ENCODE results near the gene SLC39A13. TPM values are rescaled to one million over a fixed set of nuclear protein-coding genes. Genes with fewer than 3 reads are reported as not detected.

The SLC39A13 gene
- 124 and 131 TPM in 2 replicates for total RNA-seq
- 126 TPM for polyA plus RNA-seq (2012)

DNA sequence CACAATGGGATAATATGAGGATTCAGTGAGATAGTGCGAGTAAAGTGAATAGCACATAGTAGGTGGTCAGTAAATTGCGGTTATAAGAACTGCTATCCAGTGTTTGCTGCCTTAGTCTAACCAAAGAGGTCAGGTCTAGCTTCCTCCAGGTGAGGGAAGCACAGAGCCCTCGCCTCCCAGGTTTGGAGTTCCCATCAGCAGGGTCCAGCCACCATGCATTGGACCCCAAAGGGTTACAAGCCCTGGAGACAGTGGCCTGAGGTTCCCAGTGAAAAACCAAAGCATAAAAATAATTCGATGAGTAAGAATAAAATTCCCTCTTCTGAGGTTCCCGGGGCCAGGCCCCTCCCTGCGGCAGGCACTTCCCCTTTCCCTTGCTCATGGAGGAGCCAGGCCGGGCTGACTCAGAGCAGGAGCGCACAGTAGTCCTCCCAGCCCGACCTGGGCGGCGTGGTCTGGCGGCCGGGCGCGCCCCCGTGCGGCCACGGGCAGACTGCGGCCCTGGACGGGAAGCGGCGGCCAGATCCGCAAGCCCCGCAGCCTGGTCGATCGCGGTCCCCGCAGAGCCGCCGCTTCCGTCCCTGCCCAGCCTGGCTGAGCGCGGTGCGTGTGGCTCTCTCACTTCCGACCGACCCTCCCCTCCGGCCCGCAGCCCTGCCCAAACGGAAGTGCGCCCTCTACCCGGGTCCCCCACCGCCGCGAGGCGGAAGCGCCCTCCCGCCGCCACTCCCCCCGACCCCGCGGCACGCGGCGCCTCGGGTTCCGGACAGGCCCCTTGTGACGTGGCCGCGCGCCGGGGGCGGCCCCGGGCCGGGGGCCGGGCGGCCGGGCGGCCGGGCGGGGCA is at the start of gene SLC39A13:
SLC39A13 (plus strand) TSS at position 845 of the 845 bp plus-strand sequence. CDS start 1,505 bp downstream, outside the sequence.
- DNase-seq (ENCODE audit: low read depth): peak; percentile 95

DNA sequence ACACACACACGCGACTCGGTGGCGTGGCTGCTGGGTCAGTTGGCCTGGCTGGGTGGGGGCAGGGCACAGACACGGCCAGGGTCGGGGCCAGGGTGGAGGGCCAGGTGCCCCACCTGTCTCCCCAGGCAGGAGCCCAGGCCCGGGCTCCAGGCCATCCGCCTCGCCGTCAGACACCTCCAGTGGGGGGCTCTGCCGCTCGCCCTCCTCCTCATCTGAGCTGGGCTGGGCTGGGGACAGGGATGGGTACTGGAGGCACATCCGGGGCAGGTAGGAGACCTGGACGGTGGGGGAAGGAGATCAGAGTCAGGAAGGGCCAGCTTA is 49.7 kb upstream of the SLC39A13 start:
- DNase-seq (ENCODE audit: low read depth): no peak

- no peak for DNase-seq (ENCODE audit: low read depth)
These were observed 49.2 kb upstream of the SLC39A13 start for GRCh38 chr11:47359162-47359561.

GRCh38 chr11:47359586-47359985 is 48.8 kb upstream of the SLC39A13 start:
- no peak for DNase-seq (ENCODE audit: low read depth)

GRCh38 chr11:47360341-47360740 is 48.0 kb upstream of the SLC39A13 start:
- DNase-seq (ENCODE audit: low read depth): no peak

- DNase-seq (ENCODE audit: low read depth): no peak
These were observed 47.0 kb upstream of the SLC39A13 start for GRCh38 chr11:47361419-47361818.

GRCh38 chr11:47366020-47366490 is 42.3 kb upstream of the SLC39A13 start:
- DNase-seq (ENCODE audit: low read depth): no peak

DNA sequence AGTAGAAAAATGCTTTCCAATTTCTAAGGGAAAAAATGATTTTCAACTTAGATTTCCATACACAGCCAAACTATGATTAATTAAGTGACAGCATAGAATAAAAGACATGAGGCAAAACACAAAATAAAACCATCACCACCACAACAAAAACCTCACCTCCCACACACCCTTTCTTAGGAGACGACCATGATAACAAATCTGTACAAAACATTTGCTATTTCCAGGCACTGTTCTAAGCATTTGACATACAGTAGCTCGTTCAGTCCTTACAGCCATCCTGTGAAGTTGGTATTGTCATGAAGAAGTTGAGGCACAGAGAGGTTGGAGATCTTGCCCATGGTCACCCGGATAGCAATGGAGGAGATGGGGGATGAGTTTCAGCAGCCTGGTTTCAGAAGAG is 38.7 kb upstream of the SLC39A13 start:
- DNase-seq (ENCODE audit: low read depth): no peak

- DNase-seq (ENCODE audit: low read depth): no peak
These were observed 36.0 kb upstream of the SLC39A13 start for GRCh38 chr11:47372422-47372821.

- DNase-seq (ENCODE audit: low read depth): peak; percentile 79
These were observed 34.3 kb upstream of the SLC39A13 start for GRCh38 chr11:47373876-47374719.

DNA sequence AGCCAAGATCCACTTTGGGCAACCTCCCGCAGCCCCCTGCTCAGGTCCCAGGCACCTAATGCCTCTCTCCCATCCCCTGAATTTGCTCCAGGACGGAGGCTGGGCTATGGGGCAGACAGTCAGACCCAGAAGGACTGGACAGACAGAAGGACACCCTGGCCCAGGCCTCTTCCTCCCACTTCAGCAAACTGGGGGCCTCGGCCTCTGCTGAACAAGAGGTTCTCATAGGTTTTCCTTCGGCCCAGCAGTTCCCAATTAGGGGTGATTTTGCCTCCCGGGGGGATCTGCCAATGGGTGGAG is 33.7 kb upstream of the SLC39A13 start:
- no peak for DNase-seq (ENCODE audit: low read depth)

- DNase-seq (ENCODE audit: low read depth): no peak
These were observed 33.4 kb upstream of the SLC39A13 start for GRCh38 chr11:47375020-47375419.

DNA sequence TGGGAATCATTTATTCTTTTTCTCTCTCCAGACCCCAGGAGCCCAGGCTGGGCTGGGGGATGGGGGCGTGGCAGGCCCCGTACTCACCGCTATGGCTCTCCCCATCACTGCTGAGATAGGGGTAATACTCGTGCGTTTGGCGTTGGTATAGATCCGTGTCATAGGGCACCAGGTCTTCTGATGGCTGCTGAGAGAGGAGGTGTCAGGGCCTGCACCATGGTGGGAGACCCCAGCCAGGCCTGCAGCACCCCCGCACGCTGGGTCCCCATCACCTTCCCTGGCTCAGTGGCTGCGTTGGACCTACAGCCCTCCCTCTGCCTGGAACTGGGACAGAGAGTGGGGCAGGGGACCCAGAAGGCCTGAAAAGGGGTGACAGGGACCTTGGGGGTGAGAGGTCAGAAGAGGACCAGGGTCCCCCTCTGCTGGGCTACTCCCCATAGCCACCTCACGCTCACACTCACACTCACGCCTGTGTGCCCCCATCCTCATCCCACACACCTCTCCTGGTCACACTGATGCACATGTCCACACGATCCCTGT is 32.8 kb upstream of the SLC39A13 start:
- DNase-seq (ENCODE audit: low read depth): no peak

DNA sequence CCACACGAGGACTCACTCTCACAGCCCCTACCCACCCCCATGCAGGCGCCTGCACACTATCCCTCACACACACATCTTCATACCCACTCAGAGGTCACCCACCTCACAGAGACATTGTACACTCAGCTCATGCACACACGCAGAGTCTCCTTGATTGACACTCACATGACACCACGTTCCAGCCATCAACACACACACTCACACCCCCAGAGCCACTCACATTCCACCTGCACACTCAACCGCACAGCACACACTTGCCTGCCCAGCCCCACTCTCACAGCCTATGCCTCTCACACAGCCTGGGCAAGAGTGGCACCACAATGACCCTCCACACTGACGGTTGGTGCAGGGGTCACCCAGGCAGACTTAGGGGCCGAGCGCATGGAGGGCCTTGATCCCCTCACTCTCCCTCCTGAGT is 32.3 kb upstream of the SLC39A13 start:
- no peak for DNase-seq (ENCODE audit: low read depth)

GRCh38 chr11:47376525-47377371 is 31.6 kb upstream of the SLC39A13 start:
- DNase-seq (ENCODE audit: low read depth): no peak

DNA sequence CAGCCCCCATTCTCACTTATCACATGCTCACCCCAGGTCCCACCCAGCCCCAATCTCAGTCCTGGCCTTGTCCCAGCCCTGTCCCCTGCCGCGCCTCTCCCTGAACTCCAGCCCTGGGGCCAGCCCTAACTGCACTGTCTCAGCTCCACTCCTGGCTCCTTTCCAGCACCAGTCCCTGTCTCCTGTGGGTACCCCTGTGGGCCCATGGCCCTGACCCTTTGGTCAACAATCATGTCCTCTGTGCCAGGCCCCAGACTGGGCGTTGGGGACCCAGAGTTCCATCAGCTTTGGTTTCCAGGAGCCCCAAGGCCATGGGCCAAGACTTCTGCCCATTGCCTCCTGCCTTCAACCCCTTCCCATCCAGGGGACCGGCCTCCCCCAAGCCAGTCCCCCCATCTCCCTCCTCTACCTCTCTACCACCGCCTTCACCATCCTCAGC is 30.8 kb upstream of the SLC39A13 start:
- no peak for DNase-seq (ENCODE audit: low read depth)

- no peak for DNase-seq (ENCODE audit: low read depth)
These were observed 30.2 kb upstream of the SLC39A13 start, which contains the start of gene SPI1 for GRCh38 chr11:47378010-47378835. SPI1 (minus strand) TSS chr11:47378547; CDS start chr11:47378353, 194 bp downstream.

DNA sequence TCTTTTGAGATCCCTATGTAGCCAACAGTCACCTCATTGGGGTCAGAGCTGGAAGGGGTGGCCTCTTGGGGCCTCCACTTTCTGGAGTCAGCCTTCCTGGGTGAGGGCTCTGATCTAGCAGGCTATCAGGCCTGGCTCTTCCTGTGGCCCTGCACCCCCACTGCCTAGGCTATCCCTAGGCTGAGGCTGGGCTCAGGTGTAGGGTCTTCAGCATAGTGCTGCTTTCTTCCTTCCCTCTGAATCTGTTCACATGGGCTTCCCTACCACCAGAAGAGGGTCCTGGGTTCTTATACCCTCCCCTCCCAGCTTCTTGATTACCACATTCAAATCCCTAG is 29.6 kb upstream of the SLC39A13 start:
- DNase-seq (ENCODE audit: low read depth): no peak

DNA sequence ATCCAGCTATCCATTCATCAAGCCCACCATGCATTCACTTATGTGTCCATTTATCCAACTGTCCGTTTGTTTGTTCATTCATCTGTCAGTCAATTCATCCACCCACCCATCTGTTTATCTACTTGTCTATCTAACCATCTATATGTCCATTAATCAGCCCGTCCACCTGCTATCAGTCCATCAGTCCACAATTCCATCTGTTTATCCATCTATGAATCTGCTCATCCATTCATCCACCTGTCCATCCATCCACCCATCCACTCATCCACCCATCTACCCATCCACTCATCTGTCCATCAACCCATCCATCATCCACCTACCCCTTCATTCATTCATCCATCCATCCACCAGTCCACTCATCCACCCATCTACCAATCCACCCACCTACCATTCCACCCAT is 29.1 kb upstream of the SLC39A13 start:
- DNase-seq (ENCODE audit: low read depth): no peak

GRCh38 chr11:47380078-47380477 is 28.3 kb upstream of the SLC39A13 start:
- DNase-seq (ENCODE audit: low read depth): no peak
